LHCN-M2 (cell line): ENCODE results near the gene ZNRF3. TPM values are rescaled to one million over a fixed set of nuclear protein-coding genes. Genes with fewer than 3 reads are reported as not detected.
A peak's percentile ranks its signal among the peaks of the same experiment; 100 is the strongest.

Experiments
- DNase-seq: peaks from one replicate; pipeline ENCODE4 v3.0.0-alpha.2; 2012; ENCODE audit warnings: low read depth
- total RNA-seq: library from RNA; depleted of rRNA; stranded (reverse); fragments of >200 nt; gene quantifications from 2 replicates; pipeline ENCODE4 v1.2.3, GENCODE V29; 2014

Gene ZNRF3
- total RNA-seq, 1 experiment from 2014 or later: 6.5 TPM

GRCh38 chr22:28983190-28983589 is 99.8 kb downstream of the ZNRF3 start:
- DNase-seq: peak; percentile 47

GRCh38 chr22:28983788-28984441 is 100.5 kb downstream of the ZNRF3 start:
- peak; percentile 35 for DNase-seq

DNA sequence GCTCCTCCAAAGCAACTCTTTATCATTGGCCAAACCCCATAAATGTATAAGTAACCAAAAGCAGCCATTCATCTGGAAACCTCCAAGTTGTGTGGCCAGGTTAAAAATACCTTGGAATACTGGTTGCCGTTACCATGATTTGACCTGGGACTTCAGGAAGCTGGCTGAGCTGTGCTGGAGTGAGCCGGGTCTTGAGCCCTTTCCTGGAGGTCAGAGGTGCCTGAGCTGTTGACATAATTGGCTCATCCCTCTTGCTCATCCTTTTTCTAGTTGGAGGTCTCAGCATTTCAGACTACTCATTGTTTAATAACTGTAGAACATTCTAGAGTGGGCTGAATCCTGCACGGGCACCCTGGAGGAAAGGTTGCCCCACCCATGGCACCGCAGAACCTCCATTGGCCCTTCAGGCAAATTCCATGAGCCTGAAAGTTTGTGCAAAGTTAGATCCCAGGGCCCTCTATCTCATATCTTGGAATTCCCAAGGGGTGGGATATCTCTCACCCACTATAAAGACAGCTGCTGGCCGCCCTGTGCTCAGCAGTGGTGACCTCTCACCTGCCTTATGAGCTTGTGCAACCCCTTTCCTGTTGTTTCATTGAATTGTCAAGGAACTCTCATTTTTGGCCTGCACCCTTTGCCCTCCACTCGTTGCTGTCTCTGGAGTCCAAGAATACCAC is 101.2 kb downstream of the ZNRF3 start:
- DNase-seq: peak; percentile 39

DNA sequence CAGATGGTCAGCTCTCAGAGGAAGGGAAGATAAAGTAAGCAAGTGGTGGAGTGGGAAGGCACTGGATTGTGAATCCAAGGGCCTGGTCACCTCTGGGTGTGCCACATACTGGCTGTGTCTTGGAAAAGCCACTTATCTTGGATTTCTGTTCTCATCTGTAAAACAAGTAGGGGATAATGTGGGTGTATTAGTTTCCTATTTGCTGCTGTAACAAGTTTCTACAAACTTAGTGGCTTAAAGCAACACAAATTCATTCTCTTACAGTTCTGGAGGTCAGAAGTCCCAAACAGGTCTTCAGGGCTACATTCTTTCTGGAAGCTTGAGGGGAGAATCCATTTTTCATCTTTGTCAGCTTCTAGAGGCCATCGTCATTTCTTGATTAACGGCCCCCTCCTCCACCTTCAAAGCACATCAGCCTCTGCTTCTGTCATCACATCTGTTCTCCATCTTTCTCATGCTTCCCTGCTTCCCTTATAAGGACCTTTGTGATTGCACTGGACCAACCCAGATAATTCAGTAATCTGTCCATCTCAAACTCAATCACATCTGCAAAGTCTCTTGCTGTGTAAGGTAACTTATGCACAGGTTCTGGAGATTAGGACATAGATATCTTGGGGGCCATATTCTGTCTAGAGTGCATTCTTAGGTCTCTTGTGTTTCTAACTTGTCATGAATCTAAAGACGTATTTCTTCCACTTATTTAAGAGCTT is 102.4 kb downstream of the ZNRF3 start:
- DNase-seq: no peak

DNA sequence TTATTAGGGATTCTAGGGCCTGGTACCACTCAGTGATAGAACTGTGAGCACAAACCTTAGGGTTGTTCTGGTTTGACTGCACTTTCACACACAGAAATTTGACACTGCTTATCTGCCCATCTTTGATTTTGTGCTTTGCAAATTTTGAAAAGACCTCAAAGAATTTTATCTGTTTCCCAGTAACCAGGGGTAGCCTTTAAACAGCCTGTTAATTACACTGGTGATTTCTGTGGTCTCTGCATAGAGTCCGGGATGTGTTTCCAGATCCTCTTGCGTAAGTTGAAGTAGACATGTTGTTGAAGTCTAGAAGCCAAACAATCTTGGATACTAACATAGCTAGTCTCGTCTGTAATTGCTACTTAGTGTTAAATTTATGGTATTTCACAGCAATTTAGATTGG is 103.0 kb downstream of the ZNRF3 start:
- DNase-seq: no peak

GRCh38 chr22:28988457-28988856 is 105.1 kb downstream of the ZNRF3 start:
- no peak for DNase-seq

- no peak for DNase-seq
These were observed 105.7 kb downstream of the ZNRF3 start for GRCh38 chr22:28989035-28989464.

- no peak for DNase-seq
These were observed 106.1 kb downstream of the ZNRF3 start for GRCh38 chr22:28989484-28989883.

- no peak for DNase-seq
These were observed 106.5 kb downstream of the ZNRF3 start for GRCh38 chr22:28989912-28990311.

DNA sequence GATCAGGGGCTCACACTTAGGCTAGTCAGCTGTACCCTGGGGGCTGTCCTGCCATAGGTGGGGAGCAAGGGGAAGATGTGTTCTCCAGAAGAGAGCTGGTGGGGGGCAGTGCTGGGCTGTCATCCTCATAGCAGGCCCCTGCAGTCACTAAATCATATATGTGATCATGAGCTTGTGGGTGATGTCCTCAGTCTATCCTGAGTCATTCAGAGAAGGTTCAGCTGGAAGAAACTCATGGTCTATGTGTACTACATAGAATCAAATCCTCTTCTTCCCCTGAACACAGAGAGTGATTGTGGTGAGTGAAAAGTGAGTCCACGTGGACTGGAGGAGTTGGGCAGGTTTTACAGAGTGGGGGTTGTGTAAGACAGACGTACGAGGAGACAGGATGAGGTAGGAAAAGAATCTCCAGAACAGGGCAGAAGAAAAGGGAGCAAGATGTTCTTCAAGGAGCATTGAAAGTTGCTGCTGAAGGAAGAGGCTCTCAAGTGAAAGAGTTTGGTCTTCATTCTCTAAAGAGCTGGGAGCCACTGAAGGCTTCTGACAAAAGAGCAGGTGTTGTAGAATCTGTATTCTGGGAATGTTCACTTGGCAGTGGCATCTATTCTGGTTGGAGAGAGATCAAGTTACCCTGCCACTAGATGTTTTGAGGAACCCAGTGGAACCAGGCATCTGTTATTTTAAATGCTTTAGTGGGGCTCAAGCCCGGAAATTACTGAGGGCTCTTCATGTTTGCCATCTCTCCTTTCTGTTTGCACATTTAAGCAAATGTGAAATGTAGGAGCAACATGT is 109.4 kb downstream of the ZNRF3 start:
- peak; percentile 9 for DNase-seq

DNA sequence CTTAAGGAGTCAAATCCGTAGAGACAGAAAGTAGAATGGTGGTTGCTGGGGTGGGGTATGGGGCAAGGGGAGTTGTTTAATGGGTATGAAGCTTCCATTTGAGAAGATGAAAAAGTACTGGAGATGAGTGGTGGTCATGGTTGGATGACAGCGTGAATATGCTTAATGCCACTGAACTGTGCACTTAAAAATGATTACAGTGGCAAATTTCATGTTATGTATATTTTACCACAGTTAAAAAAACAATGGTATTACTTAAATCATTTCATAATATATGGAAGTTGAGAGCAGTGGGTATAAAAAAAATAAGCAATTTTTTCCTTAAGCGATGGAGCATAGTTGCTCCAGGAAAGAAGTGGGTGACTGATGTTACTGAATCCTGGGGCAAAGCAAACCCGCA is 111.2 kb downstream of the ZNRF3 start:
- no peak for DNase-seq

DNA sequence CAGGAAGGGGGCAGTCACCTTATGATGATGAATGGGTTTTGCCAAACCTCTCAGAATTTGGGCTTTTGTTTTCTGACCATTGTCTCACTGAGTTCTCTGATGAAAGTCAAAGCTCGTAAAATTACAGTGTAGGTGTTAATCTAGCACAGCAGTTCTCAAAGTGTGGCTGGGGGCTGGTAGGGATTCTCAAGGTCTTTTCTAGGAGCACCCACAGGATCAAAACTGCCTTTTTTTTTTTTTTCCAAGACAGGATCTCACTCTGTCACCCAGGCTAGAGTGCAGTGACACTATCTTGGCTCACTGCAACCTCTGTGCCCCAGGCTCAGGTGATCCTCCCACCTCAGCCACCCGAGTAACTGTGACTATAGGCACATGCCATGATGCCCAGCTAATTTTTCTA is 112.2 kb downstream of the ZNRF3 start:
- no peak for DNase-seq

GRCh38 chr22:28997342-28997741 is 114.0 kb downstream of the ZNRF3 start:
- no peak for DNase-seq

GRCh38 chr22:28998681-28999080 is 115.3 kb downstream of the ZNRF3 start:
- DNase-seq: no peak

- no peak for DNase-seq
These were observed 116.1 kb downstream of the ZNRF3 start for GRCh38 chr22:28999510-28999909.

GRCh38 chr22:28999919-29000556 is 116.7 kb downstream of the ZNRF3 start:
- DNase-seq: peak; percentile 14

DNA sequence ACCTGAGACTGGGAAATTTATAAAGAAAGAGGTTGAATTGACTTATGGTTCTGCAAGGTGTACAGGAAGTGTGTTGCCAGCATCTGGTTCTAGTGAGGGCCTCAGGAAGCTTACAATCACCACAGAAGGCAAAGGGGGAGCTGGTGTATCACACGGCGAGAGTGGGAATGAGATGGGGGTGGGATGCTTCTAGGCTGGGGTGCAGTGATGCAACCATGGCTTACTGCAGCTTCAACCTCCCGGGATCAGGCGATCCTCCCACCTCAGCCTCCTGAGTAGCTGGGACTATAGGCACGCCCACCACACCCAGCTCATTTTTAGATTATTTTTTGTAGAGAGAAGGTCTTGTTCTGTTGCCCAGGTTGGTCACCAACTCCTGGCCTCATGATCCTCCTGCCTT is 117.3 kb downstream of the ZNRF3 start:
- DNase-seq: no peak

- DNase-seq: no peak
These were observed 119.2 kb downstream of the ZNRF3 start for GRCh38 chr22:29002603-29003002.

GRCh38 chr22:29003552-29003951 is 120.2 kb downstream of the ZNRF3 start:
- no peak for DNase-seq

- DNase-seq: no peak
These were observed 120.7 kb downstream of the ZNRF3 start for GRCh38 chr22:29003975-29004646.
